T-cell (primary cell): ENCODE results near the gene STK32B. TPM values are rescaled to one million over a fixed set of nuclear protein-coding genes. Genes with fewer than 3 reads are reported as not detected.

Source experiments
- ATAC-seq, 4 experiments: fragments of 200-7000 bp in 3 of 4; fragments of 150-1000 bp in 1 of 4; cut with Tn5 transposase; replicated peaks in 1 of 4; 1 replicate in 3 of 4; 2 replicates in 1 of 4; pipeline ENCODE4 v1.10.0; 2021; ENCODE audit warnings: moderate library complexity in 3 of 4, mild to moderate bottlenecking in 2 of 4, moderate number of reproducible peaks in 1 of 4
- CTCF ChIA-PET, 2 donors: fragments of 300-600 bp; sonication (Branson Sonifier 250); formaldehyde crosslinking; loops; one replicate each; lab custom pipeline; 2022; ENCODE audit warnings: antibody characterized with exemption in 2 of 2; lab: Charles Lee
- POLR2A ChIA-PET, 2 donors: fragments of 300-600 bp; sonication (Branson Sonifier 250); formaldehyde crosslinking; loops; one replicate each; lab custom pipeline; 2022; ENCODE audit warnings: antibody characterized with exemption in 2 of 2; lab: Charles Lee
- DNase-seq, 35 experiments: peaks; one replicate each; pipeline versions ENCODE4 v3.0.0 to v3.0.0-alpha.2; 2013 to 2023
- H3K27ac ChIP-seq: one replicate; pipeline ENCODE4 v1.5.1; 2013; ENCODE audit warnings: low read length
- H3K27me3 ChIP-seq, 2 experiments: replicated peaks in 1 of 2; 1 replicate in 1 of 2; 2 replicates in 1 of 2; pipeline versions ENCODE4 v1.6.1 to v1.7.0; 2013; ENCODE audit warnings: low read length in 1 of 2, mixed read lengths in 1 of 2; ENCODE audit not compliant: control insufficient read depth in 2 of 2, insufficient read depth in 2 of 2; ENCODE audit errors: extremely low read depth in 1 of 2
- H3K36me3 ChIP-seq, 2 donors: 1 replicate in 1 of 2; 2 replicates in 1 of 2; pipeline versions ENCODE4 v1.6.1 to v1.7.0; 2013; ENCODE audit warnings: low read length in 1 of 2; ENCODE audit not compliant: control insufficient read depth in 2 of 2, insufficient read depth in 1 of 2; ENCODE audit errors: extremely low read depth in 1 of 2
- H3K4me1 ChIP-seq, 2 experiments: 1 replicate in 1 of 2; 2 replicates in 1 of 2; pipeline versions ENCODE4 v1.6.1 to v1.7.0; 2013; ENCODE audit warnings: low read length in 2 of 2, mixed read lengths in 1 of 2; ENCODE audit not compliant: insufficient read depth in 2 of 2, control insufficient read depth in 1 of 2; ENCODE audit errors: extremely low read depth in 1 of 2
- H3K4me3 ChIP-seq, 2 donors: 1 replicate in 1 of 2; 2 replicates in 1 of 2; pipeline versions ENCODE4 v1.5.1 to v1.7.0; 2013; ENCODE audit warnings: mild to moderate bottlenecking in 2 of 2, low read length in 1 of 2, moderate library complexity in 1 of 2; ENCODE audit not compliant: control insufficient read depth in 1 of 2; ENCODE audit errors: extremely low read depth in 1 of 2
- H3K9me3 ChIP-seq: 2 replicates; pipeline ENCODE4 v1.7.0; 2013
- H3K27ac Mint-ChIP-seq, 2 donors: one replicate each; pipeline ENCODE4 v1.8.0; 2020 to 2021; ENCODE audit warnings: mild to moderate bottlenecking in 2 of 2, mixed read lengths in 2 of 2
- H3K27me3 Mint-ChIP-seq, 2 donors: one replicate each; pipeline ENCODE4 v1.8.0; 2021 to 2022; ENCODE audit warnings: mixed read lengths in 2 of 2
- H3K36me3 Mint-ChIP-seq: one replicate; pipeline ENCODE4 v1.8.0; 2021; ENCODE audit warnings: mixed read lengths
- H3K4me1 Mint-ChIP-seq, 3 donors: one replicate each; pipeline ENCODE4 v1.8.0; 2020 to 2022; ENCODE audit warnings: mixed read lengths in 3 of 3, mild to moderate bottlenecking in 1 of 3
- H3K4me3 Mint-ChIP-seq, 3 donors: one replicate each; pipeline ENCODE4 v1.8.0; 2020 to 2022; ENCODE audit warnings: mild to moderate bottlenecking in 3 of 3, mixed read lengths in 3 of 3, moderate library complexity in 3 of 3
- H3K9me3 Mint-ChIP-seq, 3 donors: one replicate each; pipeline ENCODE4 v1.8.0; 2020 to 2022; ENCODE audit warnings: mixed read lengths in 3 of 3
- WGBS: methylation state at CpG from one replicate; pipeline ENCODE4 v1.1.5; 2013; ENCODE audit warnings: missing lambda C conversion rate; ENCODE audit not compliant: insufficient coverage; 5-methylcytosine and 5-hydroxymethylcytosine counted together
- total RNA-seq, 35 experiments: library from RNA in 6 of 35; stranded (reverse) in 6 of 35; fragments of 120-200 nt in 1 of 35; gene quantifications; one replicate each; pipeline versions ENCODE4 v1.2.1 to v1.2.4 and lab custom pipeline; 2013 to 2026

STK32B gene
- total RNA-seq, 5 donors from 2014 or later (not counting 1 experiment from before 2014, with no cell fraction given) = 0.12 to 0.20 (median 0.15) TPM; not detected in 2

- no peaks in the 10 kb centered on the region for H3K36me3 Mint-ChIP-seq
- WGBS = 100% methylated on average over 1 of the region's 1 CpG
- Histone ChIP-seq H3K4me1 (no peaks in the 10 kb centered on the region), H3K27ac (no peak overlapping the region), H3K4me3 (no peak overlapping the region), H3K9me3 (peaks cover under 1% of the 10 kb centered on the region), H3K27me3 (no peaks in the 10 kb centered on the region), H3K36me3 (no peaks in the 10 kb centered on the region)
- DNase-seq (no peak), ATAC-seq (no peak)
- H3K27me3 Mint-ChIP-seq = peaks cover 0 to 2% of the 10 kb centered on the region in 2 donors
- peaks cover 3 to 10% (median 8%) of the 10 kb centered on the region in 3 donors for H3K9me3 Mint-ChIP-seq
- no peak overlapping the region for H3K4me3 Mint-ChIP-seq
- POLR2A ChIA-PET = no interaction called here
- peaks cover 0 to 4% (median 0%) of the 10 kb centered on the region in 3 donors for H3K4me1 Mint-ChIP-seq
- H3K27ac Mint-ChIP-seq = no peak overlapping the region
- CTCF ChIA-PET = no interaction called here
These were observed 361.5 kb downstream of the STK32B start for GRCh38 chr4:5412751-5413150.

GRCh38 chr4:5416637-5417036 is 365.4 kb downstream of the STK32B start:
- Mint-ChIP-seq H3K9me3 (peaks cover 3 to 15% (median 8%) of the 10 kb centered on the region in 3 donors), H3K27ac (no peak overlapping the region), H3K4me1 (no peaks in the 10 kb centered on the region), H3K36me3 (no peaks in the 10 kb centered on the region), H3K4me3 (no peak overlapping the region), H3K27me3 (peaks cover 0 to 2% of the 10 kb centered on the region in 2 donors)
- ChIA-PET POLR2A (no interaction called here), CTCF (no interaction called here)
- 75% methylated on average over 5 of the region's 7 CpGs for WGBS
- Histone ChIP-seq H3K27ac (no peak overlapping the region), H3K27me3 (peaks cover 0 to 3% of the 10 kb centered on the region in 2 experiments), H3K9me3 (peaks cover 2% of the 10 kb centered on the region), H3K36me3 (no peaks in the 10 kb centered on the region), H3K4me1 (no peaks in the 10 kb centered on the region), H3K4me3 (no peak overlapping the region)
- DNase-seq (no peak), ATAC-seq (no peak)

- Mint-ChIP-seq H3K27me3 (peaks cover 0 to 4% of the 10 kb centered on the region in 2 donors), H3K4me1 (no peaks in the 10 kb centered on the region), H3K27ac (no peak overlapping the region), H3K36me3 (no peaks in the 10 kb centered on the region), H3K9me3 (peaks cover 3 to 15% (median 8%) of the 10 kb centered on the region in 3 donors), H3K4me3 (no peak overlapping the region)
- ChIA-PET CTCF (no interaction called here), POLR2A (no interaction called here)
- H3K36me3 ChIP-seq = no peaks in the 10 kb centered on the region
- no peak overlapping the region for H3K4me3 ChIP-seq
- no peak overlapping the region for H3K27ac ChIP-seq
- DNase-seq (no peak), ATAC-seq (no peak)
- 75% methylated on average over 6 of the region's 6 CpGs for WGBS
- H3K4me1 ChIP-seq = no peaks in the 10 kb centered on the region
- H3K27me3 ChIP-seq = peaks cover 0 to 12% of the 10 kb centered on the region in 2 experiments
- H3K9me3 ChIP-seq = peaks cover 2% of the 10 kb centered on the region
These were observed 369.0 kb downstream of the STK32B start for GRCh38 chr4:5420266-5420665.

GRCh38 chr4:5421416-5421815 is 370.1 kb downstream of the STK32B start:
- DNase-seq (no peak), ATAC-seq (no peak)
- H3K27ac Mint-ChIP-seq = no peak overlapping the region
- ChIA-PET POLR2A (no interaction called here), CTCF (no interaction called here)
- H3K9me3 ChIP-seq = peaks cover 2% of the 10 kb centered on the region
- no peak overlapping the region for H3K27ac ChIP-seq
- H3K27me3 ChIP-seq = peaks cover 0 to 12% of the 10 kb centered on the region in 2 experiments
- WGBS = 57% methylated on average over 2 of the region's 3 CpGs
- H3K4me3 ChIP-seq = no peak overlapping the region
- no peaks in the 10 kb centered on the region for H3K4me1 ChIP-seq
- H3K9me3 Mint-ChIP-seq = peaks cover 3 to 15% (median 8%) of the 10 kb centered on the region in 3 donors
- no peaks in the 10 kb centered on the region for H3K36me3 Mint-ChIP-seq
- no peaks in the 10 kb centered on the region for H3K36me3 ChIP-seq
- no peaks in the 10 kb centered on the region for H3K4me1 Mint-ChIP-seq
- no peak overlapping the region for H3K4me3 Mint-ChIP-seq
- H3K27me3 Mint-ChIP-seq = peaks cover 0 to 4% of the 10 kb centered on the region in 2 donors

GRCh38 chr4:5422195-5422594 is 370.9 kb downstream of the STK32B start:
- no peak for DNase-seq
- Histone ChIP-seq H3K27ac (no peak overlapping the region), H3K9me3 (peaks cover 2% of the 10 kb centered on the region), H3K36me3 (no peaks in the 10 kb centered on the region), H3K4me3 (no peak overlapping the region), H3K4me1 (no peaks in the 10 kb centered on the region), H3K27me3 (peaks cover 0 to 12% of the 10 kb centered on the region in 2 experiments)
- CTCF ChIA-PET = no interaction called here
- POLR2A ChIA-PET = no interaction called here
- no peaks in the 10 kb centered on the region for H3K36me3 Mint-ChIP-seq
- 64% methylated on average over 2 of the region's 2 CpGs for WGBS
- H3K4me1 Mint-ChIP-seq = no peaks in the 10 kb centered on the region
- no peak overlapping the region for H3K27ac Mint-ChIP-seq
- no peak overlapping the region for H3K4me3 Mint-ChIP-seq
- no peak for ATAC-seq
- H3K27me3 Mint-ChIP-seq = peaks cover 0 to 4% of the 10 kb centered on the region in 2 donors
- peaks cover 3 to 11% (median 4%) of the 10 kb centered on the region in 3 donors for H3K9me3 Mint-ChIP-seq

GRCh38 chr4:5423670-5424069 is 372.4 kb downstream of the STK32B start:
- H3K27me3 ChIP-seq = peaks cover 0 to 12% of the 10 kb centered on the region in 2 experiments
- no peaks in the 10 kb centered on the region for H3K4me1 Mint-ChIP-seq
- no peak overlapping the region for H3K27ac ChIP-seq
- H3K9me3 ChIP-seq = no peaks in the 10 kb centered on the region
- POLR2A ChIA-PET = no interaction called here
- CTCF ChIA-PET = no interaction called here
- no peaks in the 10 kb centered on the region for H3K4me1 ChIP-seq
- no peak for DNase-seq
- H3K27me3 Mint-ChIP-seq = peaks cover 0 to 4% of the 10 kb centered on the region in 2 donors
- WGBS = 53% methylated on average over 6 of the region's 6 CpGs
- peaks cover 0 to under 1% (median 0%) of the 10 kb centered on the region in 3 donors for H3K9me3 Mint-ChIP-seq
- ATAC-seq = no peak
- H3K27ac Mint-ChIP-seq = no peak overlapping the region
- no peaks in the 10 kb centered on the region for H3K36me3 ChIP-seq
- no peak overlapping the region for H3K4me3 Mint-ChIP-seq
- no peak overlapping the region for H3K4me3 ChIP-seq
- H3K36me3 Mint-ChIP-seq = no peaks in the 10 kb centered on the region

- Mint-ChIP-seq H3K9me3 (peaks cover 0 to 6% (median 0%) of the 10 kb centered on the region in 3 donors), H3K27ac (no peak overlapping the region), H3K4me3 (no peak overlapping the region), H3K27me3 (peaks cover 0 to 4% of the 10 kb centered on the region in 2 donors), H3K36me3 (no peaks in the 10 kb centered on the region), H3K4me1 (no peaks in the 10 kb centered on the region)
- DNase-seq = no peak
- Histone ChIP-seq H3K36me3 (no peaks in the 10 kb centered on the region), H3K27ac (no peak overlapping the region), H3K9me3 (no peaks in the 10 kb centered on the region), H3K4me3 (no peak overlapping the region), H3K4me1 (no peaks in the 10 kb centered on the region), H3K27me3 (peaks cover 0 to 12% of the 10 kb centered on the region in 2 experiments)
- ChIA-PET POLR2A (no interaction called here), CTCF (no interaction called here)
- ATAC-seq = no peak
- WGBS = 95% methylated on average over 2 of the region's 3 CpGs
These were observed 372.9 kb downstream of the STK32B start for GRCh38 chr4:5424211-5424610.
